GM12864 (cell line): ENCODE measurements around the gene DENND1A.

Experiments
- DNase-seq: peaks from one replicate; pipeline ENCODE4 v3.0.0-alpha.2; 2011; ENCODE audit warnings: low read depth
- H3K4me3 ChIP-seq: 2 replicates; pipeline ENCODE4 v1.5.1; 2011; ENCODE audit warnings: mild to moderate bottlenecking, low read depth, low read length, control low read depth
- TF ChIP-seq, protein P1 (sequence below): IDR thresholded peaks from 2 replicates; pipeline ENCODE4 v1.5.1; 2011; ENCODE audit warnings: low read depth, mild to moderate bottlenecking, moderate library complexity, low read length, control low read depth, inconsistent platforms; ENCODE audit errors: missing control alignments

DENND1A gene

DNA sequence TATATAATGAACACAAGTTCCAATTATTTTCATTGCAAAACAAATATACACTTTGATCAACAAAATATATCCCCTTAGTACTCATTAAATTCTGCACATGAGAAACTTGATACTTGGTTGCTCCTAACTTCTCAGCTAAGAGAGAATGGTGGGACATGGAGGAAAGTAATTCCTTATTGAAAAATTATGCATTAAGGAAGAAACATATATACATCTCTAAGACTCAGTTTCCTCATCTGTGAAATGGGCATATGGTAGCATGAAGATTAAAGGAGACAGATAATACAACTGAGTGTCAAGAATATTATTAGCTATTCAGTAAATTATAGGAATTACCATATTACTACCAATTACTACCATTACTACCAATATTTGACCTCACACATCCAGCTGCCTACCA is 488.2 kb downstream of the DENND1A start:
- no peak for DNase-seq
- TF ChIP-seq, protein P1, sequence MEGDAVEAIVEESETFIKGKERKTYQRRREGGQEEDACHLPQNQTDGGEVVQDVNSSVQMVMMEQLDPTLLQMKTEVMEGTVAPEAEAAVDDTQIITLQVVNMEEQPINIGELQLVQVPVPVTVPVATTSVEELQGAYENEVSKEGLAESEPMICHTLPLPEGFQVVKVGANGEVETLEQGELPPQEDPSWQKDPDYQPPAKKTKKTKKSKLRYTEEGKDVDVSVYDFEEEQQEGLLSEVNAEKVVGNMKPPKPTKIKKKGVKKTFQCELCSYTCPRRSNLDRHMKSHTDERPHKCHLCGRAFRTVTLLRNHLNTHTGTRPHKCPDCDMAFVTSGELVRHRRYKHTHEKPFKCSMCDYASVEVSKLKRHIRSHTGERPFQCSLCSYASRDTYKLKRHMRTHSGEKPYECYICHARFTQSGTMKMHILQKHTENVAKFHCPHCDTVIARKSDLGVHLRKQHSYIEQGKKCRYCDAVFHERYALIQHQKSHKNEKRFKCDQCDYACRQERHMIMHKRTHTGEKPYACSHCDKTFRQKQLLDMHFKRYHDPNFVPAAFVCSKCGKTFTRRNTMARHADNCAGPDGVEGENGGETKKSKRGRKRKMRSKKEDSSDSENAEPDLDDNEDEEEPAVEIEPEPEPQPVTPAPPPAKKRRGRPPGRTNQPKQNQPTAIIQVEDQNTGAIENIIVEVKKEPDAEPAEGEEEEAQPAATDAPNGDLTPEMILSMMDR = no peak
- no peak overlapping the region for H3K4me3 ChIP-seq

DNA sequence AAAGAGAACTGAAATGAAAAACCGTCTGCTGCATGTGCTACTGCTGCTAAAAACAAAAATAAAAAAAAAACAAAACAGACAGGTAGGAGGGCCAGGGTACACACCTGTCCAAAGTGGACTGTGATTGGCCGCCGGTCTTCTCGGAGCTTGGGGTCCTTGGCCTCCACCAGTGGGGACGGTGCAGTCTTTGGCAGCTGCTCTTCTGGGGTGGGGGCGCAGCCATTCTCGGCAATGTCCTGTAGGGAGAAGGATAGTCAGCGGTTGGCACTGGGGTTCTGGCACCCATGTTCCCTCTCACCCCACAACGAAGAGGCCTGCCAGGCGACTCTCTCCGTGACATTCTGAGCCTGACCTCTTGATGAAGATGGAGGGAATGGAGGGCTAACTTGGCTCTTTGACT is 489.7 kb downstream of the DENND1A start:
- no peak overlapping the region for H3K4me3 ChIP-seq
- DNase-seq = no peak
- TF ChIP-seq, protein P1 = no peak

DNA sequence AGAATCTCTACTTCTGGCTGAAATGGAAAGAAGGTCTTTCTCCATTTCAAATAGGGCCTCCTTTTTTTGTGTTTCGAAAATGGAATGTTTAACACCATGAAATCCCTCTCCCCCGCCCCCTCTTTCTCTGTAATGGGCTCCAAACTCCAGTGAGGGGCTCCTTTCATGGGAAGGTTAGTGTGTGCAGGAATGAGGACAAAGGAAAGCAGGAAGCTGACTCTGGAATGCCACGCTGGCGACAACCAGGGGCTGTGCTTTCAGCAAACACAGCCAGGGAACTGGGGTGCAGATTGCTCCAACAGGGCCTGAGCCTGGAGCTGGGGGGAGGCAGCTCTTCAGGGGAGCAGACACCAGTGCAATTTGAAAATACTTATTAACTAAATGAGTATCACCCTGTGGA is 491.1 kb downstream of the DENND1A start:
- TF ChIP-seq, protein P1 = no peak

DNA sequence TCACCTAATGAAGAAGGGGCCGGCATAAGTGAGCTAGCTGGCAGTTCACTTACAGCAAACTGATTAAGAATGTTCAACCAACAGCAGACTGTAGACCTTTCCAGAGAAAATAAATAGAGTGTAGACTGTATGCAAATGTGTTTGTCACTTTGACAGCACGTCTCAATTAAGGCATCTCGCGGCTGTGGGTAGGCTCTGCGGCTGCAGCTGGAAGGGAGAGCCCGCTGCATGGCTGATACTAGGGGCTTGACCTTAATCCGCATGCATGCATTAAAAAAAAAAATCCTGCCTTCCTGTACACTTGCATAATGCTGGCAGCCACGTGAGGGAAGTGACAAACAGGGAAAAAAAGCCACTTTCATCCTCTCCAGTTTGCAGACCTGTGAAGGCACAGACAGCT is 491.6 kb downstream of the DENND1A start:
- H3K4me3 ChIP-seq = no peak overlapping the region
- no peak for DNase-seq
- TF ChIP-seq, protein P1 = no peak

More for the DNA sequence above, 491.1 kb downstream of the DENND1A start:
- no peak for DNase-seq
- no peak overlapping the region for H3K4me3 ChIP-seq

DNA sequence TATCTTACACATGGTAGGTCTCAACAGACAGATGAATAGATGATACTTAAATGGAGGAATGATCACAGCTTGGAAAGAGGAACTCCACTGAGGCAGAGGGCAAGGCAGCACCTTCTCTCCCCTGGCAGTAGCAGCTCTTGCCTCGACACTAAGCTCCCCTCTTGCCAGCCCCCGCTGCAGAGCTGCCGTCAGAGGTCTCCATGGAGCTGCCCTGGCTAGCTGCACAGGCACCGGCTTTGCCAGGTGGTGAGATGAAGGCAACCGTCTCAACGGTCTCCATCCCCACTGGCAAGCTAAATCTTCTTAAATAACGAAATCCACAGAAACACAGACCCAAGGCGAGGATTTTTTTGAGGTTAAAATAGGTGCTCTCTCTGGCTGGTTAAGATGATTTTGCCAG is 492.7 kb downstream of the DENND1A start:
- no peak overlapping the region for H3K4me3 ChIP-seq
- TF ChIP-seq, protein P1 = no peak
- DNase-seq = no peak

DNA sequence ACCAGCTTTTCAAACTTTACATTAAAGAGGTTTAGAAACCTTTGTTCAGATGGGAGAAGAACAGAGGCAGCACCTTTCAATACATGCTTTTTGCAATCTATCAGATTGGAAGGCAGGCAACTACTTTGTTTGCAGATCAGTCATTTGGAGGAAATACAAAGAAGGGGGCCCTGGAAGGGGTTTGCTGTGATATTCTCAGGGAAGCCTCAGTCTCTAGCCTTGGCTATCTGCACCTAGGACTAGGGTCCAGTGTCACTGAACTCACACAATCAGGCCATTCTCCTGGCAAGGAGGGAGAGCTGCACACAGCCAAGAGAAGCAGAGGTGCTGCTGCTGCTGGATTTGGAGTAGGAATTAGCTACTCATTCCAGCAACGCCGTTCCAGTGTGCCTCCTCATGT is 494.5 kb downstream of the DENND1A start:
- no peak overlapping the region for H3K4me3 ChIP-seq
- no peak for DNase-seq
- TF ChIP-seq, protein P1 = no peak

DNA sequence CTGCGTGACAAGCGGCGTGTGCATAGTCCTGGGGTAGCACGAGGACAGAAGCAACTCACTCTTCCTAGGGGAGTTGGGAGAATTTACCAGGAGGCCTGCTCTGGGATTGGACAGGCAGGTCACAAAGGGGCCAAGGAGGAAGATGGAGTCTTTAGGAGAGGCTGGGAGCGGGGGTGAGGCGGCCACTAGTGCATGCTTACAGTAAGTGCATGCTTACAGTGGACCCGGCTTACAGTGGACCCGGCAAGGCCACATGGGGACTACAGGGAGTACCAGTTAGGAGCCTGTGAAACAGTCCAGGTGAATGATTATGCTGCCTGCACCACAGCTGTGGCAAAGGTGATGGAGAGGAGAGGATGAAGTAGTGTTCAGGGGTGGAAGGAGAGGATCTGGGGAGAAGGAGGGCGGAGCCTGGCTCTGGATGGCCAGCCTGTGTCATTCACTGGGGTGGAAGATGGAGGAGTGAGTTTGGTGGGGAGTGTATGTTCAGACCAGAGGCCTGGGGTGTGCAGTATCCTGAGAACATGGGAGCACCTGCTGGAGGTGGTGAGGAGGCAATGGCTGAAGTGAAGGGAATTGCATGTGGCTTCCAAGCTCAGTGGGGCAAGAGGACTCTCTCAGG is 495.2 kb downstream of the DENND1A start:
- no peak for DNase-seq
- TF ChIP-seq, protein P1 = no peak
- H3K4me3 ChIP-seq = no peak overlapping the region
